ENCODE results near the gene TMEM117.
"Not testable (repeated sequence)": the region's sequence is repeated elsewhere in the genome, so short reads cannot be mapped to it uniquely, and the experiment has no call there.

Gene TMEM117

DNA sequence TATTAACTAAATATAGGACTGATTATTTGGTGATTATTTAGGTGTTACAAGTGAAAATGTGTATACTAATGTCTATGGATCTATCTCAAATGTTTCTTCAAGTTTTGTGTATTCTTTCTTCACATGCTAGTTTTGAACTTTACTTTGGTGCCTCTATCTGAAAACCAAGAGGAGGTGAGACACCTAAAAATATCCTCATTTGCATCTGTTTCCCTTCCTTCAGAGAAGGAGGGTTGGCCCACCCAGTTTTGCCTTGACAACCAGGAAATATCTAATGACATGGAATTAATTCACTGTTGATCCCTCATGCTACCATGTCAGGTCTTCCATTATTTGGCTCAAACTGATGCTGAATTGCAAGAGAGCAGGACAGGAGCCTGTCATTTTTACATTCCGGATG lies 539.8 kb downstream of the TMEM117 start:
- no peak overlapping the region for H3K27ac ChIP-seq (ENCODE audit: insufficient read depth, low read depth, low read length, poor library complexity, severe bottlenecking)
- H3K4me3 ChIP-seq (ENCODE audit: insufficient read depth, low read depth, low read length), result no peak overlapping the region
- H3K36me3 ChIP-seq (ENCODE audit: control insufficient read depth, insufficient read depth, low read length), result no peaks in the 10 kb centered on the region
- H3K9me3 ChIP-seq (ENCODE audit: control insufficient read depth, low read length), result no peaks in the 10 kb centered on the region
- 82 to 100% methylated on average over 1 of the region's 1 CpG for WGBS, 2 experiments
- H3K27me3 ChIP-seq (ENCODE audit: control insufficient read depth, insufficient read depth, low read length, poor library complexity, severe bottlenecking), result no peaks in the 10 kb centered on the region
- no peaks in the 10 kb centered on the region for H3K4me1 ChIP-seq (ENCODE audit: control insufficient read depth, insufficient read depth, low read length)

DNA sequence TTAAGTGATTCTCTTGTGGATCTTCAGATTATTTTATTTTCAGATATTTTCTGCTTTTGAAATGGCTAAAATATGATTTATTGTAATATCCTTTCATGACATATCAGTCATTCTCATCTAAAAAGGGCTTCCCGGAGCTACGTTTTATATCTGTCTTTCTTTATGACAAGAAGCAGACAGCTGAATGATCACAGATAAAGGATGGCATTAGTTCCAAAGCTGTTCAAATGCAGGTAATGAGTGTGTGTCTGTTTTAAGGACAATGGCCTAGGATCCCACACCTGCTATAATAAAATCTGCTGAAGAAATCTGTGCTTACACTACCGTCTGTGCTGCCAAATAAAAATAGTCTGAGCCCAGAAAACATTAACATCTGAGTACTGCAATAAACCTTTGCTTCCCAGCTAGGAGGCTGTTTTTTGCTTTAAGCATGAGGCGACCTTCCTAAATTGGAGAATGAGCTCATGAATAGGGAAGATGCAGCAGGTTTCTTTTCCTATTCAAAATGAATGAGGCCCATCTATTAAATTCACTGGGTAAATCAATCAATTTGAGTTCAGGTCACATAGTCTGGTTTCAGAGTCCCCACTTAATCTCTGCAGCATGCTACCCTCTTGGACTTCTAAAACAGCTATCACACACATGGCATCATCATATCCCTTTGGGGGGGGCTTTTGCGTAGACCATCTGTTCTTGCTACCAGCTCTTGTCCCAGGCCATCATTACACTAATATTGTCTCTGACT lies 541.7 kb downstream of the TMEM117 start:
- Histone ChIP-seq H3K4me3 (ENCODE audit: insufficient read depth, low read depth, low read length) (no peak overlapping the region), H3K27me3 (ENCODE audit: control insufficient read depth, insufficient read depth, low read length, poor library complexity, severe bottlenecking) (no peaks in the 10 kb centered on the region), H3K4me1 (ENCODE audit: control insufficient read depth, insufficient read depth, low read length) (no peaks in the 10 kb centered on the region), H3K36me3 (ENCODE audit: control insufficient read depth, insufficient read depth, low read length) (no peaks in the 10 kb centered on the region), H3K27ac (ENCODE audit: insufficient read depth, low read depth, low read length, poor library complexity, severe bottlenecking) (no peak overlapping the region), H3K9me3 (ENCODE audit: control insufficient read depth, low read length) (no peaks in the 10 kb centered on the region)
- WGBS, 2 experiments, result 94 to 98% methylated on average over 5 of the region's 5 CpGs

DNA sequence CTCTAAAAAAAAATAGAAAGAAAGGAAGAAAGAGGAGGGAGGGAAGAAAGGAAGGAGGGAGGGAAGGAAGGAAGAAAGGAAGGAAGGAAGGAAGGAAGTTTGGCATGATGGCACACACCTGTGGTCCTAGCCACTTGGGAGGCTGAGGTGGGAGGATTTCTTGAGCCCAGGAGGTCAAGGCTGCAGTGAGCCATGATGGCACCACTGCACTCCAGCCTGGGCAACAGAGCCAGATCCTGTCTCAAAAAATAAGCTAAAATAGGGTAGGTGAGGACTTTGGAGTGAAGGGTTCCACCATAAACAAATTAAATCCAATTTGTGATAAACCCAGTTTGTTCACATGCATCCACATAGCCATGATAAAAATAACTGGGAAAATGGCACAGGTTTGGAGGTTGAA lies 543.2 kb downstream of the TMEM117 start:
- H3K4me1 ChIP-seq (ENCODE audit: control insufficient read depth, insufficient read depth, low read length); H3K36me3 ChIP-seq (ENCODE audit: control insufficient read depth, insufficient read depth, low read length); H3K27me3 ChIP-seq (ENCODE audit: control insufficient read depth, insufficient read depth, low read length, poor library complexity, severe bottlenecking); H3K27ac ChIP-seq (ENCODE audit: insufficient read depth, low read depth, low read length, poor library complexity, severe bottlenecking); H3K4me3 ChIP-seq (ENCODE audit: insufficient read depth, low read depth, low read length); H3K9me3 ChIP-seq (ENCODE audit: control insufficient read depth, low read length): not testable (repeated sequence)

DNA sequence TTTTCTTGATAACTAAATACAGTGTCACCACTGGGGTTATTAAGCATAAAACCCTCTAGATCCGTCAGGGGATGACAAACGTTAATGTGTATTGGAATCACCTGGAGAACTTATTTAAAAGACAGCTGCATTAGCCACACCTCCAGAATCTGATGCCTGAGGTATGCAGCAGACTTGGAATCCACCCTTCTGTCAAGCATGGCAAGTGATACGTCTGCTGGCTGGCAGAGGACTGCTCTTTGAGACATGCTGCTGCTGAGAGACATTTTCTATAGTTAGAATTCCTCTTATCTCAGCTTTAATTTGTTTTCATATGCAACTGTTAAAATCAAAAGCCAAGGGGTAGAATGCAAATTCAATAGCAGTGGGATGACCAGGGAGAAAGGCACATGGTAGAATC lies 544.0 kb downstream of the TMEM117 start:
- no peaks in the 10 kb centered on the region for H3K27me3 ChIP-seq (ENCODE audit: control insufficient read depth, insufficient read depth, low read length, poor library complexity, severe bottlenecking)
- H3K27ac ChIP-seq (ENCODE audit: insufficient read depth, low read depth, low read length, poor library complexity, severe bottlenecking), result no peak overlapping the region
- no peaks in the 10 kb centered on the region for H3K4me1 ChIP-seq (ENCODE audit: control insufficient read depth, insufficient read depth, low read length)
- no peaks in the 10 kb centered on the region for H3K36me3 ChIP-seq (ENCODE audit: control insufficient read depth, insufficient read depth, low read length)
- 40 to 50% methylated on average over 3 of the region's 3 CpGs for WGBS, 2 experiments
- no peak overlapping the region for H3K4me3 ChIP-seq (ENCODE audit: insufficient read depth, low read depth, low read length)
- no peaks in the 10 kb centered on the region for H3K9me3 ChIP-seq (ENCODE audit: control insufficient read depth, low read length)

DNA sequence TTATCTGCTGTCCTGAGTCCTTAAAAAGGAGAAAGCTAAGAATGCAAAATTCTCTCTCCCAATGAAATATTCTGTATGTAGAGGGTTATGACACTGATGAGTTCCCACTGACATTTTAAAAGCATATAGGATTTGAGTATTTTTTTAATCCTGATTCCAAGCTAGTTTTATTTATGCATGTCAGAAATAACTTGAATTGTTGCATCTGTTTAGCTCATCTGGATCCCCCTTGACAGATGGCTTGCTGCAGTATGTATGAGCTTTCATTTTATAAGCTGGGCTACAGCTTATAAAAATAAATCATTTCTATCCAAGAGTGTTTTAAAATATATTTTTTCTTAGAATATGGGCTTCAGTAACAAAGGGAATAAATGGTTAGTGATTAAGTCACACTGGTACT lies 545.0 kb downstream of the TMEM117 start:
- H3K9me3 ChIP-seq (ENCODE audit: control insufficient read depth, low read length), result no peaks in the 10 kb centered on the region
- H3K4me1 ChIP-seq (ENCODE audit: control insufficient read depth, insufficient read depth, low read length), result no peaks in the 10 kb centered on the region
- no peaks in the 10 kb centered on the region for H3K36me3 ChIP-seq (ENCODE audit: control insufficient read depth, insufficient read depth, low read length)
- no peaks in the 10 kb centered on the region for H3K27me3 ChIP-seq (ENCODE audit: control insufficient read depth, insufficient read depth, low read length, poor library complexity, severe bottlenecking)
- no peak overlapping the region for H3K4me3 ChIP-seq (ENCODE audit: insufficient read depth, low read depth, low read length)
- H3K27ac ChIP-seq (ENCODE audit: insufficient read depth, low read depth, low read length, poor library complexity, severe bottlenecking), result no peak overlapping the region

DNA sequence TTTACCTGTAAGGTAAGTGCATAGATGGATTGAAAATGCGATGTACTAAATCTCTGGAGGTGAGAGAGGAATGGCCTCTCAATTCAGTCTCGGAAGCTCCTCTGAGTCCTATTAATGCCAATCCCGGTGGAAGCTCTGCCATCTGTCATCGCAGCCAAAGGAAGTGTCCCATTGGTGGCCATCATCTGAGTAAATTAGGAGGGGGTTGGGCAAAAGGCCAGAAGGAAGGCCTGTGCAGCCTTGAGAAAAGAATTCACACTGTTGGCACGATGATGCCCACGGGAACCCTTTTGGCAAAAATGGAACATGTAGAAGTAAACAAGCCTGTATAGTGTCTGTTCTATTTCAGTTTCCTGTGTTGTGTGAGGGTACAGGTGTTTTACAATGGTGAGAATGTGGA lies 545.5 kb downstream of the TMEM117 start:
- Histone ChIP-seq H3K4me1 (ENCODE audit: control insufficient read depth, insufficient read depth, low read length) (no peaks in the 10 kb centered on the region), H3K27ac (ENCODE audit: insufficient read depth, low read depth, low read length, poor library complexity, severe bottlenecking) (no peak overlapping the region), H3K4me3 (ENCODE audit: insufficient read depth, low read depth, low read length) (no peak overlapping the region), H3K36me3 (ENCODE audit: control insufficient read depth, insufficient read depth, low read length) (no peaks in the 10 kb centered on the region), H3K9me3 (ENCODE audit: control insufficient read depth, low read length) (no peaks in the 10 kb centered on the region), H3K27me3 (ENCODE audit: control insufficient read depth, insufficient read depth, low read length, poor library complexity, severe bottlenecking) (no peaks in the 10 kb centered on the region)
- WGBS, 2 experiments, result 97% methylated on average over 6 of the region's 6 CpGs

DNA sequence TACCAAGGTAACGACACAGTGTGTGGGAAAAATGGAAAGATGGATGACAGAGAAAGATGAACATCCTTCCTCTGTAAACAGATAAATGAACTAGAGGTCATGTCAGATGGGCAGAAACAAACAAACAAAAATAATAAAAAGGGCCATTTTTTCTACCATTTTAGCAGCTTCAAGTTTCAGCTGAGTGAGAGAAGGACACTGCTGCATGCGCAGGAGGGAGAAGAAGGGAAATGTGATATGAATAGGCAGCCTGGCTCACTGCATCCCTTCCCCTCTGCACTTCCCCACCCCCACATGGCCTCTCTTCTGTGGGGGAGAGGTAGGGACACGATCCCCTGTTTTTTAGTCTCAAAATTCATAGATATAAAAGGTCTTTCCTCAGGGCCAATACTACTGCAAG lies 548.3 kb downstream of the TMEM117 start:
- no peaks in the 10 kb centered on the region for H3K27me3 ChIP-seq (ENCODE audit: control insufficient read depth, insufficient read depth, low read length, poor library complexity, severe bottlenecking)
- H3K36me3 ChIP-seq (ENCODE audit: control insufficient read depth, insufficient read depth, low read length), result no peaks in the 10 kb centered on the region
- H3K4me3 ChIP-seq (ENCODE audit: insufficient read depth, low read depth, low read length), result no peak overlapping the region
- 76 to 80% methylated on average over 1 to 3 of the region's 3 CpGs for WGBS, 2 experiments
- no peaks in the 10 kb centered on the region for H3K4me1 ChIP-seq (ENCODE audit: control insufficient read depth, insufficient read depth, low read length)
- no peaks in the 10 kb centered on the region for H3K9me3 ChIP-seq (ENCODE audit: control insufficient read depth, low read length)
- no peak overlapping the region for H3K27ac ChIP-seq (ENCODE audit: insufficient read depth, low read depth, low read length, poor library complexity, severe bottlenecking)

DNA sequence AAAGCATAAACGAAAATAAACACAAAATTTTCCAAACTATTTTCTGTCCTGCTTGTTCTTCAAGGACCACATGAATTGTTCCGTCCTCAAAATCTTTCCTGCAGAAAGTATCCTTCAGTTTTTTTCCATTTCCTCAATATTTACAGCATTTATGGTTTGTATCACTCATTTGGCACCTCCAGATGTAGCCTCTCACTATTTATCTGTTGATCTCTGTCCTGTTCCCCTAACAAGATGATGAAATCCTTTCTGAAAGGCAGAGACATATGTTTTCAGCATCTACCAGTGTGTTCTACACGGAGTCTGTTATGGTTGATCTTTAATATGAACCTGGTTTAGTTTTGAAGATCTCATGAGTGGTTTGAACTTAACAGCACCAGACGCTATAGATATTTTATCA lies 550.1 kb downstream of the TMEM117 start:
- Histone ChIP-seq H3K4me3 (ENCODE audit: insufficient read depth, low read depth, low read length) (no peak overlapping the region), H3K36me3 (ENCODE audit: control insufficient read depth, insufficient read depth, low read length) (no peaks in the 10 kb centered on the region), H3K27ac (ENCODE audit: insufficient read depth, low read depth, low read length, poor library complexity, severe bottlenecking) (no peak overlapping the region), H3K9me3 (ENCODE audit: control insufficient read depth, low read length) (no peaks in the 10 kb centered on the region), H3K4me1 (ENCODE audit: control insufficient read depth, insufficient read depth, low read length) (no peaks in the 10 kb centered on the region), H3K27me3 (ENCODE audit: control insufficient read depth, insufficient read depth, low read length, poor library complexity, severe bottlenecking) (no peaks in the 10 kb centered on the region)
- 91 to 95% methylated on average over 4 of the region's 4 CpGs for WGBS, 2 experiments

DNA sequence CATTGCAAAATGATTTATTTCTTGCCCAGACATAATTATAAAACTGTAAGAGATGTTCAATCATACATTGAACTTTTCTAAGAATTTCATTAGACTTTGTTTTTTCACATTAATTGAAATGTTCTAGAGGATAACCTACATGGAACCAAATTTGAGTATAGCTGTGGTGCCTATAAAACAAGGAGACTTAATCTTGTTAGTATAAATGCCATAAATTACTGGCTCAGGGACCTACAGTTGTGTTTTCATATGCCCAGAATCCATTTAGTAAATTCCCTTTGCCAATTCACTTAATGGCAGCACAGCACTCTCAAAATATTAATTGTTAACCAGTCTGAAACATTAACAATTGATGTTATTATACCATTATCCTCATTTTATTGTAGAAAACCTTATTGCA lies 551.7 kb downstream of the TMEM117 start:
- H3K36me3 ChIP-seq (ENCODE audit: control insufficient read depth, insufficient read depth, low read length), result no peaks in the 10 kb centered on the region
- no peaks in the 10 kb centered on the region for H3K4me1 ChIP-seq (ENCODE audit: control insufficient read depth, insufficient read depth, low read length)
- no peak overlapping the region for H3K27ac ChIP-seq (ENCODE audit: insufficient read depth, low read depth, low read length, poor library complexity, severe bottlenecking)
- no peaks in the 10 kb centered on the region for H3K9me3 ChIP-seq (ENCODE audit: control insufficient read depth, low read length)
- no peaks in the 10 kb centered on the region for H3K27me3 ChIP-seq (ENCODE audit: control insufficient read depth, insufficient read depth, low read length, poor library complexity, severe bottlenecking)
- no peak overlapping the region for H3K4me3 ChIP-seq (ENCODE audit: insufficient read depth, low read depth, low read length)

DNA sequence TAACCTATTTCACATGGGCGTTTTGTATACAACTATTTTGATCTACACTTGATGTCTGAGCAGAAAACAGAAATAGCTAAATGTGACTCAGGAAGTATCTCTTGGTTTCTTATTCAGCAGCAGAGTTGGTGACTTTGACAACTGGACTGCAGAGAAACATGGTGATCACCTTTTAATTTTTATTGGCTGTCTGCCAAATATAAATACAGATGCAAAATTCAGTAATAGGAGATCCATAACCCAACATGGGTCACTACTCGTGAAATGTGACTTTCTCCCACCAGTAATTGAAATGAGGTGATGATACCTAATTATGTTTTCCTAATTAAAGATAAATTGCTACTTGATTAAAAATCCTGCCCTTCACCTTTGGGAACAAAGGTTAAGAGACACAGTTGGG lies 553.2 kb downstream of the TMEM117 start:
- H3K9me3 ChIP-seq (ENCODE audit: control insufficient read depth, low read length), result no peaks in the 10 kb centered on the region
- no peaks in the 10 kb centered on the region for H3K4me1 ChIP-seq (ENCODE audit: control insufficient read depth, insufficient read depth, low read length)
- WGBS, 2 experiments, result 96 to 100% methylated on average over 1 of the region's 2 CpGs
- H3K4me3 ChIP-seq (ENCODE audit: insufficient read depth, low read depth, low read length), result no peak overlapping the region
- no peaks in the 10 kb centered on the region for H3K27me3 ChIP-seq (ENCODE audit: control insufficient read depth, insufficient read depth, low read length, poor library complexity, severe bottlenecking)
- no peaks in the 10 kb centered on the region for H3K36me3 ChIP-seq (ENCODE audit: control insufficient read depth, insufficient read depth, low read length)
- no peak overlapping the region for H3K27ac ChIP-seq (ENCODE audit: insufficient read depth, low read depth, low read length, poor library complexity, severe bottlenecking)

DNA sequence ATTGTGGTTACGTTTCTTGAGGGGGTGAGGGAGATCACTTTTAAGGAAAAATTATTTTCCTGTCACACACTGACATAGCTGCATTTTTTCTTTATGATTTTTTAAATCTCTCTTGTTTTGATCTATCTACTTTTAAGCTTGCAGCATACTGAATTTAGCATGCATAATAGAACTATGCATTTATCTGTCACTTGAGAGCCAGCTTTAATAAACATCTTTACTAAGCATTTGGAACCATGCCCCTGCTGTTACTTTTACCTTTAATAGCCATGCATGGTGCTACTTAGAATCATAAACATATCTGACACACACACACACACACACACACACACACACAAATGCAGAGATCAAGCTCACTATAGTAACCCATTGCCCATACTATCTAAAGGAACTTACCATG lies 554.0 kb downstream of the TMEM117 start:
- H3K27me3 ChIP-seq (ENCODE audit: control insufficient read depth, insufficient read depth, low read length, poor library complexity, severe bottlenecking), result no peaks in the 10 kb centered on the region
- H3K36me3 ChIP-seq (ENCODE audit: control insufficient read depth, insufficient read depth, low read length), result no peaks in the 10 kb centered on the region
- WGBS, 2 experiments, result 100% methylated on average over 1 of the region's 1 CpG; no CpG with 5 or more reads in 1 of the 2 experiments

More for the DNA sequence above, 554.0 kb downstream of the TMEM117 start:
- Histone ChIP-seq H3K4me3 (ENCODE audit: insufficient read depth, low read depth, low read length) (no peak overlapping the region), H3K9me3 (ENCODE audit: control insufficient read depth, low read length) (no peaks in the 10 kb centered on the region), H3K27ac (ENCODE audit: insufficient read depth, low read depth, low read length, poor library complexity, severe bottlenecking) (no peak overlapping the region), H3K4me1 (ENCODE audit: control insufficient read depth, insufficient read depth, low read length) (no peaks in the 10 kb centered on the region)
